GM19351 (cell line): Measurements from ENCODE around the gene KIF5C.

Experiments
- ATAC-seq: cut with Tn5 transposase; IDR thresholded peaks from one replicate; pipeline ENCODE4 v1.9.1; 2021; ENCODE audit warnings: mild to moderate bottlenecking, moderate library complexity; ENCODE audit not compliant: unreplicated experiment

KIF5C gene

DNA sequence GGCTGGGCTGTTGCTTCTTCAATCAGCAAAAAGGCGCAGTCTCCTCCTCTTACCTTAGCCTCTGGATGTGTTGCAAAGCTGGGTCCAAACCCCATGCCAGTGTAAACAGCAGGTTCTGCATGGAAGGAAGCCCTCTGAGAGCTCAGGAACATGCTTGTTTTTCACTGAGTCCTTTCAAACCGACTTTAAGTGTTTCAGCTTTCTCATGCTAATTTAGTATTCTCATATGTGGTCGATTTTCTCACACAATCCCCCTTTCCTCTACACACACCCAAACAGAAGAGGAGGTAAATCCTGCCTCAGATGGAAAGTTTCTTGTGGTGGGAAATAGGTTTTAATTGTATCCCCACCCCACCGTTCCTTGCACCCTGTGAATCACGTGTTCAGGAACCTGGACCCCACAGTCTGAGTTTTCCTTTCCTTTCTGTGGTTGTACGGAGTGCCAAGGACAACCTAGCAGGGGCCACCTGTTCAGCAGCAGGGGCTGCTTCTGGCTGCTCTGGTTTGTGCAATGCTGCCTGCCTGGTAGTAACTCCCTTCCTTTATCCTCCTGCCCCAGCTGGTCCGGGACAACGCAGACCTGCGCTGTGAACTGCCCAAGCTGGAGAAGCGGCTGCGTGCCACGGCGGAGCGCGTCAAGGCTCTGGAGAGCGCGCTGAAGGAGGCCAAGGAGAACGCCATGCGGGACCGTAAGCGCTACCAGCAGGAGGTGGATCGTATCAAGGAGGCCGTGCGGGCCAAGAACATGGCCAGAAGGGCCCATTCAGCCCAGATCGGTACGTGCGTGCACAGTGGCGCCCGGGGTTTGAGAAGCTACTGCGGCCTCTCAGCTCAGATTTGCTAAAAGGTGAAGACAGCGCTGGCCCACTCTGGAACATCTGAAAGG lies 134.8 kb downstream of the KIF5C start:
- no peak for ATAC-seq

DNA sequence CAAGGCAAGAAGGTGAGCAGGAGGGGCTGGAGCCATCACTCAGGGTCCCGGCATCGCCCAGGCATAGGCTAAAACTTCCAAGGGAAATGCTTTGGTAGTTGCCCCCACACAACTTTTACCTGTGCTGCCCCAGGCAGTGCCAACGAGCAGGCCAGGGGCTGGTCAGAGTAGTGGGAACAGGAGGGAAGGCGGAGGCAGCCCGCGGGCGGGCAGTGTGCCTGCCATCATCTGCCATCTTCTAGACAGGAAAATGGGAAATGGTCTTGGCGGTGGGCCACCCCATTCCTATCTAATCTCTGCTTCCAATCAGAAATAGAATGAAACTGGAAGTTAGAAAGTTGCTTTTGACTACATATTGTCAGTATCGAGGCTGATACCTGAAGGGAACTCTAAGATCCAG lies 137.5 kb downstream of the KIF5C start:
- no peak for ATAC-seq

DNA sequence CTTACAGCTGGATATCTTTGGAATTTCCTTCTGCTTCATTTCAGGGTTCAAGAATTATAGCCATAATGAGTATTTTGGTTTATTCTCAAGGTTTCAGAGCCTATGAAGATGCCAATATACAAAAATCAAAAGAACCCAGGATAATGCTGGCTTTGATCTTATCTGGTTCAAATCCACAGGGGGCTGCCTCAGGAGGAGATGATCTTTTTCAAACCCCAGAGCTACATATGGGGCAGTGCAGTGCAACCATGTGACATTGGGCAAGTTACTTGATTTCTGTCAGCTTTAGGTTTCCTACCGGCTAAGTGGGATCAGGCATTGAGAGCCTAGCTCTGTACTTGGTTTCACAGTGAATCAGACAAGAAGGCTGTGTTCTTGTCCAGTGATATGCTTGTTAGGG lies 140.5 kb downstream of the KIF5C start:
- ATAC-seq, result no peak

GRCh38 chr2:149015926-149016563 lies 141.0 kb downstream of the KIF5C start:
- no peak for ATAC-seq

GRCh38 chr2:149017116-149017985 lies 142.3 kb downstream of the KIF5C start:
- ATAC-seq, result peak; percentile 11

GRCh38 chr2:149018981-149019380 lies 144.0 kb downstream of the KIF5C start:
- ATAC-seq, result no peak

- ATAC-seq, result no peak
These were observed 144.7 kb downstream of the KIF5C start for GRCh38 chr2:149019768-149020167.

GRCh38 chr2:149020432-149020851 lies 145.4 kb downstream of the KIF5C start:
- peak; percentile 40 for ATAC-seq

- peak; percentile 56 for ATAC-seq
These were observed 146.3 kb downstream of the KIF5C start for GRCh38 chr2:149021271-149021719.

GRCh38 chr2:149021761-149022160 lies 146.7 kb downstream of the KIF5C start:
- peak; percentile 56 for ATAC-seq

DNA sequence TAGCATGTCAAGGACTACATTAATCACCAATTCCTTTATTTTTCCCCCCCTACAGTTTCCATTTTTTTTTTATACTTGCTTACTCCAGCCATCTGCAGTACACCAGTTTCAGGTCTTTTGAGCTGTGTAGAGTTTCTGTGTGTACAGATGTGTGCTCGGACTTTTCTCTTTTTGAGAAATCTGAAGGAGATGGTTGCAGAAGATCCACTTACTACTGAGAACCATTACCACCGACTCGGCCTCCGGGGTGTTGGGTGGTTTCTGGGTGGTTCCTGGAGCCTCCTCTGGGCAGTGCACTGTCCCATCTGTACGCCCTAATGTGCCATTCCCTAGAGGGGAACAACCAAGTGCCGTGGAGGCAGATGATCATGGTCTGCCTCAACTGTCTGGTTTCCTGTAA lies 148.1 kb downstream of the KIF5C start:
- no peak for ATAC-seq

DNA sequence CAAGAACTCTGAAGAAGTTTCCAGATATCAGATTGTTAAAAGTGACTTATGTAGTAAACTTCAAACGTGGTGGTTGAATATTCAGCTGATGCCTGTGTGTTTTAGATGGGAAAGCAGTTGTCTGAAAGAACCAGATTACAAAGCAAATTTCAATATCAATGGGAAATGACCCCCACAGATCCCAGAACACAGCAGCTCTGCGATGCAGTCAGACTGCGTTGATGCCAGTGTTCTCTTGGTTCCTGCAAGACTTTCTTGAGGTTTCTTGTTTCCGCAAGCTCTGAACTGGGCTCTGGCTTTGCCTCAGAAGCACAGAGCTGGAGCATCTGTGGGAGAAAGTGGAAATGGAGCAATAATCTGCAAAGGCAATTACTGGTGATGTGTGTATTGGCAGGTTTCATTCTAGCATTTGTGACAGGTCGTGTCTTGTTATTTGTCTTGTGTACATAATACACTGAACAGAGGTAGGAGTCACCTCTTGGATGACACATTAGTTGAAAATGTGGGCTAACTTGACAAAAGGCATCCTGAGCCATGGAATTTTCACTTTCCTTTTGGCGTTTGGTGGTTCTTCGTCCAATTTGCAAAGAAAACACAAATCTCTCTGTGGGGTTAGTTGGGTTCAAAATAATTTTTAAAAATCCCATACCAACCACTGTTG lies 152.7 kb downstream of the KIF5C start:
- ATAC-seq, result no peak

GRCh38 chr2:149028377-149028776 lies 153.3 kb downstream of the KIF5C start:
- no peak for ATAC-seq

GRCh38 chr2:149028891-149029290 lies 153.9 kb downstream of the KIF5C start:
- no peak for ATAC-seq

- no peak for ATAC-seq
These were observed 154.4 kb downstream of the KIF5C start for GRCh38 chr2:149029307-149029965.

- no peak for ATAC-seq
These were observed 156.4 kb downstream of the KIF5C start for GRCh38 chr2:149031396-149031795.

DNA sequence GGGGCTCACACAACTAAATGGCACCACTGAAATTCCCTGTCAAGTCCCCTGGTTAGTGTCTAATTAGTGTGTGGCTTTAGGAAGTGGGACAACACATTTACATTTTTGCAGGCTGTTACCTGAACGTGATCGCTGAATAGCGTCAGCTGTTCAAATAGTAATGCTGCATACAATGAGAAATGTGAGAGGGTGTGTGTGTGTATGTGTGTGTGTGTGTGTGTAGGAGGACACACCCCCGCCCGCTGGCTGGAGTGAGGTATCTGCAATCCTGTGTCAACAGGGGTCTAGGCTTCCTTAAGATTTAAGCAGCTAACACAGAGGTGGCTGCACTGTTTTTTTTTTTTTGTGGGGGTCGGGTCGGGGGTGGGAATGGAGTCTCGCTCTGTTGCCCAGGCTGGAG lies 158.7 kb downstream of the KIF5C start:
- no peak for ATAC-seq

DNA sequence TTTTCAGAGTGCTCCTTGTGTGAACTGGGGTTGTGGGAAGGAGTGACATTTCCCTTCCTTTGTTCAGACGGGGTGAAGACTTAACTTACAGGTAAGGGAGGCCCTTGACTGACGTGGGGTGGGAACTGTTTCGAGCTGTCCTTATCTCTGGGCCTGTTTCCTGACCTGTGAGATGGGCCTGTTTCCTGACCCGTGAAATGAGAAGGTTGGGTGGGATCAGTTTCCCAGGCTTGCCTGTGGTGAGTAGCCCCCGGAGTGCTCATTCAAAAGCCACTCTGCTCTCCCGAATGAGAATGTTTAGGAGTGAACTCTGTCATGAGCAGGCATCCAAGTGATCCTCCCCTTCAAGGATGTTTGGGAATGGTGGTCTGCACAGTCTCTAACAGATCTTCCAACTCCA lies 159.4 kb downstream of the KIF5C start:
- no peak for ATAC-seq

- no peak for ATAC-seq
These were observed 161.7 kb downstream of the KIF5C start for GRCh38 chr2:149036507-149037293.
